Breast epithelium (tissue), 4 donors: ENCODE data around the gene CTNNA2. TPM values are rescaled to one million over a fixed set of nuclear protein-coding genes. Genes with fewer than 3 reads are reported as not detected.

ENCODE experiments used
- DNase-seq, 2 donors: peaks; one replicate each; pipeline ENCODE4 v3.0.0-alpha.2; 2019; ENCODE audit warnings: low spot score in 2 of 2
- H3K27ac ChIP-seq, 2 donors: fragments of 200-600 bp; sonication (generic) in 1 of 2; one replicate each; pipeline ENCODE4 v1.5.1; 2016 to 2019; ENCODE audit warnings: mild to moderate bottlenecking in 1 of 2
- H3K27me3 ChIP-seq, 2 donors: fragments of 200-600 bp; sonication (generic) in 1 of 2; one replicate each; pipeline versions ENCODE4 v1.5.1 to v1.6.0; 2017 to 2019; ENCODE audit warnings: control low read depth in 1 of 2, mild to moderate bottlenecking in 1 of 2
- H3K36me3 ChIP-seq: fragments of 200-600 bp; one replicate; pipeline ENCODE4 v1.5.1; 2019
- H3K4me1 ChIP-seq, 2 donors: fragments of 200-600 bp; sonication (generic); one replicate each; pipeline ENCODE4 v1.5.1; 2016 to 2019; ENCODE audit warnings: control low read depth in 1 of 2
- H3K4me3 ChIP-seq, 3 donors: fragments of 200-600 bp; sonication (generic); 1 replicate in 2 of 3; 2 replicates in 1 of 3; pipeline ENCODE4 v1.5.1; 2016 to 2019; ENCODE audit warnings: mild to moderate bottlenecking in 3 of 3, moderate library complexity in 2 of 3
- H3K9me3 ChIP-seq, 2 donors: fragments of 200-600 bp; sonication (generic) in 1 of 2; one replicate each; pipeline ENCODE4 v1.5.1; 2016 to 2019; ENCODE audit warnings: control low read depth in 1 of 2
- POLR2A ChIP-seq: fragments of 450-650 bp; IDR thresholded peaks from one replicate; pipeline ENCODE4 v1.6.1; 2016; ENCODE audit warnings: antibody characterized with exemption, mild to moderate bottlenecking, moderate library complexity
- POLR2AphosphoS5 ChIP-seq, 3 donors: sonication (generic); formaldehyde crosslinking; IDR thresholded peaks; one replicate each; pipeline ENCODE4 v1.6.1; 2017; ENCODE audit warnings: antibody characterized with exemption in 3 of 3
- intact Hi-C: fragments of 100-400 bp; cut with DNase I; formaldehyde crosslinking; loops from one replicate; pipeline ENCODE4 v1.15.1; 2023; ENCODE audit warnings: low total_unique reads
- total RNA-seq, 3 donors: library from RNA; depleted of rRNA; stranded (reverse); fragments of >200 nt; gene quantifications; one replicate each; pipeline ENCODE4 v1.1.0, GENCODE V29; 2016
- TF ChIP-seq, protein P1 (sequence below), 3 donors: fragments of 450-650 bp; IDR thresholded peaks; one replicate each; pipeline ENCODE4 v1.5.1; 2016 to 2017; ENCODE audit warnings: antibody characterized with exemption in 3 of 3, mild to moderate bottlenecking in 3 of 3, moderate library complexity in 3 of 3

Gene CTNNA2
- total RNA-seq, 3 donors from 2014 or later = 0.16 TPM; not detected in 2

DNA sequence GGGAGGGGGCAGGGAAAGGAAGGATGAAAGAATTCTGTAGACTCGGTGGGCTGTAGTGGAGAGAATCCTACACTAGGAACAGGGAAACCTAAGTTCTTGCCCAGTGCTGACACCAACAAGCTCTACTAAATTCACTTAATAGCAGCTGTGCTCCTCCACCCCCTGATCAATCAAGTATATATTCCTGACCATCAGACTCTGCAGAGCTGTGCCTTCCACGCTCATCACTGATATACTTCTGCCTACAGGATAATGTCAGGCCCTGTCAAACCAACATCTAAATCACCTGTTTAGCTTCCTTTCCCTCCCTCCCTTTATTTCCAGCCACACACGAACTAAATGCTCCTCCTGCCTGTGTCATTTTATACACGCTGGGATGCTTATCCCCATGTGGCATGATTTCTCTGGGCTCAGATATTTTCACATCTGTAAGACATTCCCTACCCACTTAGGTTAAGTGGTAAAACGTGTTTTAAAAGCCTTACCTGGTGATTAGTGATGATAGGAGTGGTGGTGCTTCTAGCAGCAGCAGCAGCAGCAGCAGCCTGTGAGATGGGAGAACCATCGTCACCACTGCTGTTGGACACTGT, 489.8 kb downstream of the CTNNA2 start:
- Histone ChIP-seq H3K9me3 (no peaks in the 10 kb centered on the region), H3K4me3 (no peak overlapping the region), H3K4me1 (no peaks in the 10 kb centered on the region), H3K36me3 (no peaks in the 10 kb centered on the region), H3K27ac (no peak overlapping the region), H3K27me3 (no peaks in the 10 kb centered on the region)
- DNase-seq = no peak
- intact Hi-C loops = no loop called here
- TF ChIP-seq, protein P1, sequence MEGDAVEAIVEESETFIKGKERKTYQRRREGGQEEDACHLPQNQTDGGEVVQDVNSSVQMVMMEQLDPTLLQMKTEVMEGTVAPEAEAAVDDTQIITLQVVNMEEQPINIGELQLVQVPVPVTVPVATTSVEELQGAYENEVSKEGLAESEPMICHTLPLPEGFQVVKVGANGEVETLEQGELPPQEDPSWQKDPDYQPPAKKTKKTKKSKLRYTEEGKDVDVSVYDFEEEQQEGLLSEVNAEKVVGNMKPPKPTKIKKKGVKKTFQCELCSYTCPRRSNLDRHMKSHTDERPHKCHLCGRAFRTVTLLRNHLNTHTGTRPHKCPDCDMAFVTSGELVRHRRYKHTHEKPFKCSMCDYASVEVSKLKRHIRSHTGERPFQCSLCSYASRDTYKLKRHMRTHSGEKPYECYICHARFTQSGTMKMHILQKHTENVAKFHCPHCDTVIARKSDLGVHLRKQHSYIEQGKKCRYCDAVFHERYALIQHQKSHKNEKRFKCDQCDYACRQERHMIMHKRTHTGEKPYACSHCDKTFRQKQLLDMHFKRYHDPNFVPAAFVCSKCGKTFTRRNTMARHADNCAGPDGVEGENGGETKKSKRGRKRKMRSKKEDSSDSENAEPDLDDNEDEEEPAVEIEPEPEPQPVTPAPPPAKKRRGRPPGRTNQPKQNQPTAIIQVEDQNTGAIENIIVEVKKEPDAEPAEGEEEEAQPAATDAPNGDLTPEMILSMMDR (IDR thresholded peaks at IDR 0.05) = no peak
- TF ChIP-seq POLR2A (no peak), POLR2AphosphoS5 (IDR thresholded peaks at IDR 0.05) (no peak)

DNA sequence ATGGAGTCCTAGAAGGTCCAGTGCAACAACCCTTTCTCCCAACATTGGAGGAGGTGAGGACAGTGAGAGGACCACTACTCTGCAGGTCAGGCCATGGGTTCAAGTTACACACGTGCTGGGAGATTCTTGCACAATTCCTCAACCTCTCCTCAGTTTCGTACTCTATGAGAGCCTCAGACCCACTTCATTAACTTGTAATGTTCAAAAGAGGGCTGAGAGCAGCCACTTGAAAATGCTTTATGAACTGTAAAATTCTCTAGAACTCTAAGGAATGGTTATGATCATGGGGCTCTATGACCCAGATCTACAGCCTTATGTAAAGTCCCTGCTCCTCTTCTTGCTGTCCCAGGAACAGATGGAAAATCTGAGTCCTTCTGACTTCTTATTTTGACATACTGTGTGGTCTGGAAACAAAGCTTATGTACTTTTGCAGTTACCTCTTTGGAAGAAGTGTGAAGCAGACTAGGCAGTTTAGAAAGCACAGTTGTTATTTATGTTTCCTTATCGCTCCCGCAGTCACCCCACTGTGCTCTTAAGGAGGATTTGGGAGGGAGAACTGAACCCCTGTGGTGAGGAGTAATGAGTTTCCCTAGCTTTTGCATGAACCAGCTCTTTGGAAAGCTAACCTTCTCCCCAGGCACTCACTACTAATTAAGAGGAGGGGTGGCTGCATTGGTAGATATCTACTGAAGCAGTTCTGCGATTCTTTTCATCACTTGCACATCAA, 495.1 kb downstream of the CTNNA2 start:
- Histone ChIP-seq H3K4me1 (no peaks in the 10 kb centered on the region), H3K27ac (no peak overlapping the region), H3K27me3 (no peaks in the 10 kb centered on the region), H3K4me3 (no peak overlapping the region), H3K36me3 (no peaks in the 10 kb centered on the region), H3K9me3 (no peaks in the 10 kb centered on the region)
- intact Hi-C loops = no loop called here
- TF ChIP-seq POLR2A = no peak
- TF ChIP-seq POLR2AphosphoS5 (IDR thresholded peaks at IDR 0.05) = no peak
- TF ChIP-seq, protein P1 (IDR thresholded peaks at IDR 0.05) = no peak
- DNase-seq = no peak

DNA sequence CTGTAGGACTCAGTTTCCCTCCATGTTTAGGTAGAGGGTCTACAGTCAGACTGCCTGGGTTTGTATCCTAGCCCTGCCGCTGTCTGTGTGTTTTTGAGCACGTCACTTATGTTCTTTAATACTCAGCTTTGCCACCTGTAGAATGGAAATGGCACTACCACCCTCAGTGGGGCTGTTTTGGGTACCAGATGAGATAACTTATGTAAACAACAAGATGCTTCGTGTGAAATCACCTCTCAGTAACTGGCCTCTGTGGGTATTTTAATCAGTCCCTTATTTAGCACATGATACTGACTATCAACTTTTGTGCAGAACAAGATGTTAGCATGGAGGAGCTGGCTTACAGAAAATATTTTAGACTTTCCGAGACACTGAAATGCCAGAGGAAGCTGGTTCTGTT, 495.7 kb downstream of the CTNNA2 start:
- intact Hi-C loops = no loop called here

DNA sequence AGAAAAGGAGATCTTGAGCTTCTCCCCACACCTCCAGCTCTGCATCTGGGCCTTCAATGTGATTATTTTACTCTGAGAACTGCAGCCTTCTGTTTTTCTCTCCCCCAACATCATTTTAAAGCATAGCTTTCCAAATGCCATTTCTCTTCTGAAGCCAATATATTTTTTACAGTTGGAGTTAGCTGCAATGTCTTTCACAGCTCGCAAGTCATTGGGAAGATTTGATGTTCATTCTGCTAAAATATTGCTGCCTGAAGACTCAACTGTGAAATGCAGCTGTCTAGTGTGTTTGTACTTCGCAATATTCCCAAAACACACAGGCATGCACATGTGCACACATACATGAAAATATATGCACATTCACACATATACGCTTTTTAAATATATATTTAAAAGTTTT, 496.4 kb downstream of the CTNNA2 start:
- intact Hi-C loops = no loop called here
- Histone ChIP-seq H3K27ac (no peak overlapping the region), H3K4me3 (no peak overlapping the region), H3K4me1 (no peaks in the 10 kb centered on the region), H3K9me3 (no peaks in the 10 kb centered on the region), H3K27me3 (no peaks in the 10 kb centered on the region), H3K36me3 (no peaks in the 10 kb centered on the region)
- DNase-seq = no peak
- TF ChIP-seq, protein P1 (IDR thresholded peaks at IDR 0.05) = no peak
- TF ChIP-seq POLR2AphosphoS5 (IDR thresholded peaks at IDR 0.05) (no peak), POLR2A (no peak)

More for the DNA sequence above, 495.7 kb downstream of the CTNNA2 start:
- H3K27ac ChIP-seq = no peak overlapping the region
- H3K36me3 ChIP-seq = no peaks in the 10 kb centered on the region
- no peak for TF ChIP-seq POLR2AphosphoS5 (IDR thresholded peaks at IDR 0.05)
- no peak for TF ChIP-seq POLR2A
- TF ChIP-seq, protein P1 (IDR thresholded peaks at IDR 0.05) = no peak
- no peaks in the 10 kb centered on the region for H3K9me3 ChIP-seq
- no peaks in the 10 kb centered on the region for H3K27me3 ChIP-seq
- no peaks in the 10 kb centered on the region for H3K4me1 ChIP-seq
- no peak overlapping the region for H3K4me3 ChIP-seq
- DNase-seq = no peak

DNA sequence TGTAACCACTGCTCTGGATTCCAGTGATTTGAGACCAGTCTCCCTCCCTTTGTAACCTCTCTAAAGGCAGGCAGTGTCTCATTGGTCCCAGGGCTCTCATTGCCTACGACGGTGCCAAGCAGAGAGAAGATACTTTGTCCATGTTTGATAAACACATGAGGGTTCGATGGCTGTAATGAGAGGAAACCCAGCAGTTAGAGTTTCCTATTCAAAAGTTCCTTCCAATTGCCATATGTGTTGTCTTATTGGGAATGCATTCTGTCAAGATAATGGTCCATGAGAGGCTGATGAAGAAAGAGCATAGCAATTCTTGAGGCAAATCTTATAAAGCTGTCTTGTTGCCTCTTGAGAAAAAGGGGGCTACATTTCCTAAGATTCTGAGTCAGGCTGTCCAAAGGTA, 499.2 kb downstream of the CTNNA2 start:
- TF ChIP-seq POLR2AphosphoS5 (IDR thresholded peaks at IDR 0.05) (no peak), POLR2A (no peak)
- TF ChIP-seq, protein P1 (IDR thresholded peaks at IDR 0.05) = no peak
- intact Hi-C loops = no loop called here

More for the DNA sequence above, 499.2 kb downstream of the CTNNA2 start:
- Histone ChIP-seq H3K27me3 (no peaks in the 10 kb centered on the region), H3K36me3 (no peaks in the 10 kb centered on the region), H3K4me3 (no peak overlapping the region), H3K4me1 (no peaks in the 10 kb centered on the region), H3K9me3 (no peaks in the 10 kb centered on the region), H3K27ac (no peak overlapping the region)
- no peak for DNase-seq
